SK-N-SH (cell line): Measurements from ENCODE around the gene FBXW5. TPM values are rescaled to one million over a fixed set of nuclear protein-coding genes. Genes with fewer than 3 reads are reported as not detected.
A peak's percentile ranks its signal among the peaks of the same experiment; 100 is the strongest.

Experiments
- CTCF ChIA-PET: fragments of 300-600, 350-600 bp; formaldehyde crosslinking; extraction: SDS; loops from one replicate; lab custom pipeline; 2021; lab: Yijun Ruan, JAX
- POLR2A ChIA-PET: fragments of 350-600 bp; sonication (Branson Sonifier 250); formaldehyde crosslinking; extraction: SDS; loops from one replicate; lab custom pipeline; 2020; ENCODE audit warnings: antibody characterized with exemption, inconsistent platforms; lab: Yijun Ruan, JAX
- DNase-seq: peaks from one replicate; pipeline ENCODE4 v3.0.0; 2012
- H2AFZ ChIP-seq: fragments of 200-600 bp; sonication (generic); 2 replicates; pipeline ENCODE4 v1.8.1; 2016; ENCODE audit warnings: antibody characterized with exemption, mild to moderate bottlenecking, low read depth
- H3F3A ChIP-seq: fragments of 200-600 bp; sonication (generic); replicated peaks from 2 replicates; pipeline ENCODE3; 2016; ENCODE audit warnings: antibody characterized with exemption, mild to moderate bottlenecking; ENCODE audit not compliant: insufficient read depth
- H3K27ac ChIP-seq, 2 experiments: fragments of 200-500 bp in 1 of 2; fragments of 200-600 bp in 1 of 2; sonication (Bioruptor generic) in 1 of 2; sonication (generic), shearing (Covaris generic) in 1 of 2; 2 replicates each; pipeline versions ENCODE4 v1.5.1 to v1.6.1; 2014 to 2016; ENCODE audit warnings: low read depth in 2 of 2, inconsistent platforms in 1 of 2, low read length in 1 of 2, mild to moderate bottlenecking in 1 of 2, mixed read lengths in 1 of 2
- H3K27me3 ChIP-seq: fragments of 200-600 bp; sonication (generic), shearing (Covaris generic); 2 replicates; pipeline ENCODE4 v1.6.1; 2016; ENCODE audit warnings: mixed run types; ENCODE audit not compliant: insufficient read depth
- H3K36me3 ChIP-seq, 2 experiments: fragments of 200-500 bp in 1 of 2; fragments of 200-600 bp in 1 of 2; sonication (Bioruptor generic) in 1 of 2; sonication (generic) in 1 of 2; replicated peaks in 1 of 2; 2 replicates each; pipeline versions ENCODE3 to v1.5.1; 2014 to 2016; ENCODE audit warnings: low read length in 1 of 2, mild to moderate bottlenecking in 1 of 2; ENCODE audit not compliant: insufficient read depth in 2 of 2, control insufficient read depth in 1 of 2
- H3K4me1 ChIP-seq, 2 experiments: fragments of 200-500 bp in 1 of 2; fragments of 200-600 bp in 1 of 2; sonication (Bioruptor generic) in 1 of 2; sonication (generic), shearing (Covaris generic) in 1 of 2; 2 replicates each; pipeline versions ENCODE4 v1.5.1 to v1.6.1; 2014 to 2016; ENCODE audit warnings: low read depth in 1 of 2, low read length in 1 of 2, mixed run types in 1 of 2; ENCODE audit not compliant: insufficient read depth in 2 of 2, control insufficient read depth in 1 of 2
- H3K4me2 ChIP-seq: fragments of 200-600 bp; sonication (generic), shearing (Covaris generic); 2 replicates; pipeline ENCODE4 v1.6.1; 2017; ENCODE audit warnings: mixed run types
- H3K4me3 ChIP-seq, 2 experiments: fragments of 200-500 bp in 1 of 2; fragments of 200-600 bp in 1 of 2; sonication (Bioruptor generic) in 1 of 2; sonication (generic), shearing (Covaris generic) in 1 of 2; 2 replicates each; pipeline versions ENCODE4 v1.5.1 to v1.8.1; 2014 to 2016; ENCODE audit warnings: low read depth in 2 of 2, inconsistent platforms in 1 of 2, low read length in 1 of 2, mild to moderate bottlenecking in 1 of 2, mixed read lengths in 1 of 2, moderate library complexity in 1 of 2
- H3K79me2 ChIP-seq: fragments of 200-600 bp; sonication (generic); 2 replicates; pipeline ENCODE4 v1.8.1; 2017; ENCODE audit warnings: mild to moderate bottlenecking; ENCODE audit not compliant: insufficient read depth
- H3K9ac ChIP-seq: fragments of 200-600 bp; sonication (generic); 2 replicates; pipeline ENCODE4 v1.6.1; 2017; ENCODE audit warnings: mixed run types
- H3K9me2 ChIP-seq: fragments of 200-600 bp; sonication (generic); 2 replicates; pipeline ENCODE4 v1.6.1; 2017; ENCODE audit warnings: mixed run types
- H3K9me3 ChIP-seq: fragments of 200-600 bp; sonication (generic); 2 replicates; pipeline ENCODE4 v1.6.1; 2017; ENCODE audit warnings: mixed run types, mild to moderate bottlenecking, moderate library complexity
- H4K20me1 ChIP-seq: fragments of 200-600 bp; sonication (generic); 2 replicates; pipeline ENCODE4 v1.6.1; 2017; ENCODE audit warnings: mild to moderate bottlenecking, mixed run types; ENCODE audit not compliant: insufficient read depth
- MEF2A ChIP-seq: IDR thresholded peaks from 2 replicates; pipeline ENCODE4 v1.4.0; 2012; ENCODE audit warnings: low read depth, borderline replicate concordance
- NRF1 ChIP-seq: IDR thresholded peaks from 2 replicates; pipeline ENCODE4 v1.6.1; 2012; ENCODE audit warnings: low read depth, mild to moderate bottlenecking, low read length
- POLR2AphosphoS5 ChIP-seq: IDR thresholded peaks from 2 replicates; pipeline ENCODE4 v1.6.1; 2012; ENCODE audit warnings: low read depth, low read length
- SIN3A ChIP-seq: IDR thresholded peaks from 2 replicates; pipeline ENCODE4 v1.6.1; 2012; ENCODE audit warnings: low read depth, mild to moderate bottlenecking, low read length, moderate library complexity, borderline replicate concordance
- TAF1 ChIP-seq: IDR thresholded peaks from 2 replicates; pipeline ENCODE4 v1.6.1; 2012; ENCODE audit warnings: low read depth, mild to moderate bottlenecking, low read length, moderate library complexity, borderline replicate concordance
- WGBS: methylation state at CpG from one replicate; pipeline ENCODE4 v1.1.6; 2017; ENCODE audit warnings: low lambda C conversion rate; 5-methylcytosine and 5-hydroxymethylcytosine counted together
- polyA plus RNA-seq, 3 experiments: library from polyadenylated mRNA; depleted of rRNA; stranded (reverse); fragments of >200 nt; gene quantifications; 2 replicates each; pipeline ENCODE4 v1.2.3, GENCODE V29; 2012
- TF ChIP-seq, protein P1 (sequence below): fragments of 150-350 bp; IDR thresholded peaks from 2 replicates; pipeline ENCODE4 v1.6.1; 2017; ENCODE audit warnings: antibody characterized with exemption, low read length, low read depth, borderline replicate concordance
- TF ChIP-seq, protein P2 (sequence below): IDR thresholded peaks from 2 replicates; pipeline ENCODE4 v1.4.0; 2012; ENCODE audit warnings: low read depth, borderline replicate concordance
- TF ChIP-seq, protein P3 (sequence below): IDR thresholded peaks from 2 replicates; pipeline ENCODE4 v1.4.0; 2012; ENCODE audit warnings: low read depth
- TF ChIP-seq, protein P4 (sequence below): fragments of 150-350 bp; IDR thresholded peaks from 2 replicates; pipeline ENCODE4 v1.6.1; 2016; ENCODE audit warnings: mild to moderate bottlenecking, low read depth, low read length
- TF ChIP-seq, protein P5 (sequence below): fragments of 200-600 bp; sonication (generic); IDR thresholded peaks from 2 replicates; pipeline ENCODE4 v1.6.1; 2017; ENCODE audit warnings: antibody characterized with exemption, mild to moderate bottlenecking, moderate library complexity

Gene FBXW5
- polyA plus RNA-seq, 1 of the 3 experiments (the other 2 are of a cell fraction): 78.9 TPM

DNA sequence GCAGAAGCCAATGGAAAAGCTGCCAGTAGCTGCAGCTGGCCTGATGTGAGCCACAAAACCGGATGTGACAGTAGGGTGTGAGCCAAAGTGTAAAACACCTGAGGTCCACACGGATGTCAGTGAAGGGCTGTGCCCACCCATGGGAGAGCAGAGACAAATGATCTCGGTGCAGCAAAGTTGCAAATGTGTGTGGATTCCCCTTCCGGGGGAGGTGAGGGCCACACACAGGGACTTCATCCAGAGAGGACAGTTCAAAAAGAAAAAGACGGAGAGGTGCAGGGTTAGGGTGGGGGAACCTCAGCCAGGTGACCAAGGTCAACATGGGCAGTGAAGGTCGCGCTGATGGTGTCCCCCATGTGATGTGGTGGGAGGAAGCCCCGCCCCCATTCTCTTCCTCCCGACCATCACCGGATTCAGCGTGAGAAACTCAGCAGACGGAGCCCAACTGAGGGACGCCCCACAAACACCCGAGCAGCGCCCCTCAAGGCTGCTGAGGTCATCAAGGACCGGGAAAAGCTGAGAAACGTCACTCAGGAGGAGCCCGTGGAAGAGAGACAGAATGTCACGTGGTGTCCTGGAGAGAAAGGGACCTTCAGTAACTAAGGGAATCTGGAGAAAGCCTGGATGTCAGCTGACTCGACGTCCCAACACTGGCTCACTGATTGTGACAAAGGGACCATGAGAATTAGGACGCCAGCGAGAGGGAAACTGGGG, 21.4 kb upstream of the FBXW5 start:
- Histone ChIP-seq H3K9me2 (no peaks in the 10 kb centered on the region), H3K27ac (no peak overlapping the region), H3K4me3 (no peak overlapping the region), H3K4me2 (no peak overlapping the region), H3K79me2 (no peaks in the 10 kb centered on the region), H3F3A (no peaks in the 10 kb centered on the region), H4K20me1 (no peaks in the 10 kb centered on the region), H2AFZ (no peak overlapping the region), H3K9ac (no peak overlapping the region), H3K27me3 (no peaks in the 10 kb centered on the region), H3K4me1 (peaks cover 0 to 7% of the 10 kb centered on the region in 2 experiments; a peak in 1 of 4 replicates), H3K9me3 (no peaks in the 10 kb centered on the region), H3K36me3 (no peaks in the 10 kb centered on the region)
- ChIA-PET CTCF (interaction anchor here (1.3 kb wide), 2 partner anchors 11 to 60 kb away, joined by 3 read pairs; partner anchors contain the start of gene PTGDS), POLR2A (no interaction called here)
- TF ChIP-seq NRF1: no peak
- TF ChIP-seq SIN3A: no peak
- TF ChIP-seq, protein P1, sequence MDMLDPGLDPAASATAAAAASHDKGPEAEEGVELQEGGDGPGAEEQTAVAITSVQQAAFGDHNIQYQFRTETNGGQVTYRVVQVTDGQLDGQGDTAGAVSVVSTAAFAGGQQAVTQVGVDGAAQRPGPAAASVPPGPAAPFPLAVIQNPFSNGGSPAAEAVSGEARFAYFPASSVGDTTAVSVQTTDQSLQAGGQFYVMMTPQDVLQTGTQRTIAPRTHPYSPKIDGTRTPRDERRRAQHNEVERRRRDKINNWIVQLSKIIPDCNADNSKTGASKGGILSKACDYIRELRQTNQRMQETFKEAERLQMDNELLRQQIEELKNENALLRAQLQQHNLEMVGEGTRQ: no peak
- TF ChIP-seq, protein P2, sequence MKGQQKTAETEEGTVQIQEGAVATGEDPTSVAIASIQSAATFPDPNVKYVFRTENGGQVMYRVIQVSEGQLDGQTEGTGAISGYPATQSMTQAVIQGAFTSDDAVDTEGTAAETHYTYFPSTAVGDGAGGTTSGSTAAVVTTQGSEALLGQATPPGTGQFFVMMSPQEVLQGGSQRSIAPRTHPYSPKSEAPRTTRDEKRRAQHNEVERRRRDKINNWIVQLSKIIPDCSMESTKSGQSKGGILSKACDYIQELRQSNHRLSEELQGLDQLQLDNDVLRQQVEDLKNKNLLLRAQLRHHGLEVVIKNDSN: peak; percentile 27; the same call in 1 of the 2 replicates
- 52% methylated on average over 20 of the region's 23 CpGs for WGBS
- DNase-seq: no peak

DNA sequence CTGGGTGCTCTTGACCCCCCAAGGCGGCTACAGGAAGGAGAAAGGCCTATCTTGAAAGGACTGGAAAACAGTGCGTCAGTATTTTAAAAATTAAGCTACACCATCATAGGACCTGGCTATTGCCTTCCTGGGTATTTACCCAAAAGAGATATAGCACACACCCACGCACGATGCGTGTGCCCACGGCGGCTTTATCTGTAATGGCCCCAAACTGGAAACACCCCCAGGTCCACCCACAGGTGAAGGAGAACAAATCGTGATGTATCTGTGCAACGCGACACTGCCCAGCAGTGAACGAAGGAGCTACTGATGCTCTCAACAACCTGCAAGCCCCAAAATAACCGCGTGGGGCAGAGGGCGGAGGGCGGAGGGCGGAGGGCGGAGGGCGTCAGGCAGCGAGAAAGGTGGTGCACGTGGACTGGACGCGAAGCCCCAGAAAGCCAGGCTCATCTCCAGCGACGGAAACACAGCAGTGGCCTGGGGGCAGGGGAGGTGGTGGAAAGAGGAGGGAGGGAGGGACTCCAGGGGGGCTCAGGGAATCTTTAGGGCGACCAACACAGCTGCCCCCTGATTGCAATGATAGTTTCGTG, 20.4 kb upstream of the FBXW5 start:
- H3F3A ChIP-seq: no peaks in the 10 kb centered on the region
- H3K4me2 ChIP-seq: no peak overlapping the region
- H3K79me2 ChIP-seq: no peaks in the 10 kb centered on the region
- H3K36me3 ChIP-seq: no peaks in the 10 kb centered on the region
- no peak overlapping the region for H3K4me3 ChIP-seq
- H2AFZ ChIP-seq: no peak overlapping the region
- no peak for DNase-seq
- H3K27me3 ChIP-seq: no peaks in the 10 kb centered on the region
- TF ChIP-seq, protein P3, sequence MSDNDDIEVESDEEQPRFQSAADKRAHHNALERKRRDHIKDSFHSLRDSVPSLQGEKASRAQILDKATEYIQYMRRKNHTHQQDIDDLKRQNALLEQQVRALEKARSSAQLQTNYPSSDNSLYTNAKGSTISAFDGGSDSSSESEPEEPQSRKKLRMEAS: no peak
- TF ChIP-seq, protein P1: no peak
- TF ChIP-seq, protein P4, sequence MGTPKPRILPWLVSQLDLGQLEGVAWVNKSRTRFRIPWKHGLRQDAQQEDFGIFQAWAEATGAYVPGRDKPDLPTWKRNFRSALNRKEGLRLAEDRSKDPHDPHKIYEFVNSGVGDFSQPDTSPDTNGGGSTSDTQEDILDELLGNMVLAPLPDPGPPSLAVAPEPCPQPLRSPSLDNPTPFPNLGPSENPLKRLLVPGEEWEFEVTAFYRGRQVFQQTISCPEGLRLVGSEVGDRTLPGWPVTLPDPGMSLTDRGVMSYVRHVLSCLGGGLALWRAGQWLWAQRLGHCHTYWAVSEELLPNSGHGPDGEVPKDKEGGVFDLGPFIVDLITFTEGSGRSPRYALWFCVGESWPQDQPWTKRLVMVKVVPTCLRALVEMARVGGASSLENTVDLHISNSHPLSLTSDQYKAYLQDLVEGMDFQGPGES: no peak
- TF ChIP-seq TAF1 (no peak), POLR2AphosphoS5 (no peak), MEF2A (no peak)
- TF ChIP-seq, protein P5, sequence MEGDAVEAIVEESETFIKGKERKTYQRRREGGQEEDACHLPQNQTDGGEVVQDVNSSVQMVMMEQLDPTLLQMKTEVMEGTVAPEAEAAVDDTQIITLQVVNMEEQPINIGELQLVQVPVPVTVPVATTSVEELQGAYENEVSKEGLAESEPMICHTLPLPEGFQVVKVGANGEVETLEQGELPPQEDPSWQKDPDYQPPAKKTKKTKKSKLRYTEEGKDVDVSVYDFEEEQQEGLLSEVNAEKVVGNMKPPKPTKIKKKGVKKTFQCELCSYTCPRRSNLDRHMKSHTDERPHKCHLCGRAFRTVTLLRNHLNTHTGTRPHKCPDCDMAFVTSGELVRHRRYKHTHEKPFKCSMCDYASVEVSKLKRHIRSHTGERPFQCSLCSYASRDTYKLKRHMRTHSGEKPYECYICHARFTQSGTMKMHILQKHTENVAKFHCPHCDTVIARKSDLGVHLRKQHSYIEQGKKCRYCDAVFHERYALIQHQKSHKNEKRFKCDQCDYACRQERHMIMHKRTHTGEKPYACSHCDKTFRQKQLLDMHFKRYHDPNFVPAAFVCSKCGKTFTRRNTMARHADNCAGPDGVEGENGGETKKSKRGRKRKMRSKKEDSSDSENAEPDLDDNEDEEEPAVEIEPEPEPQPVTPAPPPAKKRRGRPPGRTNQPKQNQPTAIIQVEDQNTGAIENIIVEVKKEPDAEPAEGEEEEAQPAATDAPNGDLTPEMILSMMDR: no peak
- TF ChIP-seq, protein P2: no peak
- ChIA-PET POLR2A (no interaction called here), CTCF (interaction anchor here (0.6 to 1.9 kb wide), 6 partner anchors 9 to 173 kb away, joined by 3 to 7 read pairs (median 4); partner anchors contain the start of gene PTGDS)
- no peaks in the 10 kb centered on the region for H4K20me1 ChIP-seq
- H3K4me1 ChIP-seq: peaks cover 0 to 8% of the 10 kb centered on the region in 2 experiments; a peak in 1 of 4 replicates
- WGBS: 81% methylated on average over 24 of the region's 26 CpGs
- H3K9me2 ChIP-seq: no peaks in the 10 kb centered on the region
- H3K9me3 ChIP-seq: no peaks in the 10 kb centered on the region
- no peak overlapping the region for H3K9ac ChIP-seq
- H3K27ac ChIP-seq: no peak overlapping the region
